HEK293T (cell line): ENCODE data around the gene HAGH.

ENCODE experiments used
- FOXK2 ChIP-seq: fragments of 450-650 bp; IDR thresholded peaks from 2 replicates; pipeline ENCODE4 v1.6.1; 2016; ENCODE audit warnings: mild to moderate bottlenecking
- FOXM1 ChIP-seq: fragments of 450-650 bp; IDR thresholded peaks from 2 replicates; pipeline ENCODE4 v1.6.1; 2017; ENCODE audit warnings: mild to moderate bottlenecking, borderline replicate concordance
- PKNOX1 ChIP-seq: fragments of 450-650 bp; IDR thresholded peaks from 2 replicates; pipeline ENCODE4 v1.6.1; 2016
- SUZ12 ChIP-seq: fragments of 450-650 bp; IDR thresholded peaks from 2 replicates; pipeline ENCODE4 v1.6.1; 2016; ENCODE audit warnings: mild to moderate bottlenecking

GRCh38 chr16:1769402-1770300 lies 57.0 kb downstream of the HAGH start:
- TF ChIP-seq SUZ12: no peak
- no peak for TF ChIP-seq FOXK2
- TF ChIP-seq FOXM1: no peak
- no peak for TF ChIP-seq PKNOX1
